Endodermal cell (in vitro differentiated cells): ENCODE data around the gene PDE4D. TPM values are rescaled to one million over a fixed set of nuclear protein-coding genes. Genes with fewer than 3 reads are reported as not detected.

ENCODE experiments used
- DNase-seq: peaks from one replicate; pipeline ENCODE4 v3.0.0-alpha.2; 2017
- H3K27ac ChIP-seq: 2 replicates; pipeline ENCODE4 v1.5.1; 2013; ENCODE audit warnings: mild to moderate bottlenecking, low read depth, low read length, moderate library complexity
- H3K27me3 ChIP-seq: 2 replicates; pipeline ENCODE4 v1.6.1; 2013; ENCODE audit warnings: mild to moderate bottlenecking, low read length, moderate library complexity; ENCODE audit not compliant: insufficient read depth, control insufficient read depth, poor library complexity, severe bottlenecking
- H3K36me3 ChIP-seq: 2 replicates; pipeline ENCODE4 v1.7.0; 2013; ENCODE audit warnings: mild to moderate bottlenecking, low read length, moderate library complexity; ENCODE audit not compliant: control insufficient read depth, insufficient read depth
- H3K4me1 ChIP-seq: one replicate; pipeline ENCODE4 v1.7.0; 2013; ENCODE audit warnings: low read length; ENCODE audit not compliant: control insufficient read depth, insufficient read depth
- H3K4me3 ChIP-seq: 2 replicates; pipeline ENCODE4 v1.5.1; 2013; ENCODE audit warnings: mild to moderate bottlenecking, low read length, moderate library complexity
- H3K9ac ChIP-seq: 2 replicates; pipeline ENCODE4 v1.6.1; 2013; ENCODE audit warnings: mild to moderate bottlenecking, low read length, moderate library complexity; ENCODE audit not compliant: poor library complexity, severe bottlenecking; ENCODE audit errors: extremely low read depth
- H3K9me3 ChIP-seq: 2 replicates; pipeline ENCODE4 v1.6.1; 2013; ENCODE audit warnings: mild to moderate bottlenecking, low read length, moderate library complexity; ENCODE audit not compliant: control insufficient read depth
- H3K27ac Mint-ChIP-seq: 2 replicates; pipeline ENCODE4 v1.8.0; 2020; ENCODE audit warnings: mixed read lengths
- H3K27me3 Mint-ChIP-seq: 2 replicates; pipeline ENCODE4 v1.8.0; 2021; ENCODE audit warnings: mild to moderate bottlenecking, mixed read lengths; ENCODE audit not compliant: insufficient read depth
- H3K36me3 Mint-ChIP-seq: 2 replicates; pipeline ENCODE4 v1.8.0; 2020; ENCODE audit warnings: low read depth, mixed read lengths
- H3K4me1 Mint-ChIP-seq: 2 replicates; pipeline ENCODE4 v1.8.0; 2020; ENCODE audit warnings: mixed read lengths
- H3K4me3 Mint-ChIP-seq: 2 replicates; pipeline ENCODE4 v1.8.0; 2020; ENCODE audit warnings: mild to moderate bottlenecking, moderate library complexity, mixed read lengths
- H3K9me3 Mint-ChIP-seq: 2 replicates; pipeline ENCODE4 v1.8.0; 2020; ENCODE audit warnings: mild to moderate bottlenecking, mixed read lengths
- CTCF ChIP-seq: fragments of 200-600 bp; sonication (generic); conservative IDR thresholded peaks from 2 replicates; pipeline ENCODE4 v1.5.0; 2021; ENCODE audit warnings: antibody characterized with exemption, mild to moderate bottlenecking
- WGBS, 2 experiments: methylation state at CpG; one replicate each; pipeline versions ENCODE4 v1.1.5 to v1.1.7; 2013; ENCODE audit warnings: missing lambda C conversion rate in 2 of 2, mixed read lengths in 1 of 2; ENCODE audit not compliant: insufficient coverage in 1 of 2, insufficient read length in 1 of 2; 5-methylcytosine and 5-hydroxymethylcytosine counted together
- total RNA-seq, 2 donors: library from RNA; stranded (reverse); fragmentation: NEBNext Ultra II Directional in 1 of 2; extraction: Animal tissue kit (Norgen Biotek cat#: 25700) in 1 of 2; gene quantifications; 2 replicates in 1 of 2; 3 replicates in 1 of 2; pipeline ENCODE4 v1.2.1, GENCODE V29; 2021

Gene PDE4D
- total RNA-seq, 2 donors from 2014 or later: 9.2 to 11.4 TPM

GRCh38 chr5:59151162-59151889 lies 742.2 kb downstream of the PDE4D start:
- 87 to 90% methylated on average over 3 of the region's 3 CpGs for WGBS, 2 experiments
- no peak overlapping the region for H3K27ac Mint-ChIP-seq
- H3K27ac ChIP-seq: no peak overlapping the region
- H3K36me3 Mint-ChIP-seq: peaks cover 3% of the 10 kb centered on the region
- no peak overlapping the region for H3K4me3 ChIP-seq
- H3K9ac ChIP-seq: no peak overlapping the region
- H3K27me3 Mint-ChIP-seq: peaks cover 54% of the 10 kb centered on the region
- H3K9me3 Mint-ChIP-seq: peaks cover 14% of the 10 kb centered on the region
- no peak for TF ChIP-seq CTCF
- no peaks in the 10 kb centered on the region for H3K4me1 ChIP-seq
- no peak overlapping the region for H3K4me3 Mint-ChIP-seq
- no peak for DNase-seq
- H3K4me1 Mint-ChIP-seq: peaks cover 26% of the 10 kb centered on the region
- H3K9me3 ChIP-seq: peaks cover 15% of the 10 kb centered on the region
- H3K27me3 ChIP-seq: peaks cover 21% of the 10 kb centered on the region
- H3K36me3 ChIP-seq: no peaks in the 10 kb centered on the region

GRCh38 chr5:59149827-59150226 lies 743.7 kb downstream of the PDE4D start:
- Mint-ChIP-seq H3K9me3 (peaks cover 14% of the 10 kb centered on the region), H3K27ac (no peak overlapping the region), H3K27me3 (peaks cover 64% of the 10 kb centered on the region), H3K4me1 (peaks cover 26% of the 10 kb centered on the region), H3K4me3 (no peak overlapping the region), H3K36me3 (peaks cover 3% of the 10 kb centered on the region)
- Histone ChIP-seq H3K36me3 (no peaks in the 10 kb centered on the region), H3K9ac (no peak overlapping the region), H3K4me1 (no peaks in the 10 kb centered on the region), H3K27ac (no peak overlapping the region), H3K9me3 (peaks cover 15% of the 10 kb centered on the region), H3K4me3 (no peak overlapping the region), H3K27me3 (peaks cover 21% of the 10 kb centered on the region)
- no peak for TF ChIP-seq CTCF
- 92 to 100% methylated on average over 1 of the region's 1 CpG for WGBS, 2 experiments
- no peak for DNase-seq

- peaks cover 64% of the 10 kb centered on the region for H3K27me3 Mint-ChIP-seq
- 91 to 100% methylated on average over 3 to 4 of the region's 4 CpGs for whole genome bisulfite sequencing, 2 experiments
- no peak overlapping the region for H3K4me3 ChIP-seq
- peak overlapping the region; percentile 5 for H3K27ac Mint-ChIP-seq
- H3K36me3 ChIP-seq: no peaks in the 10 kb centered on the region
- peaks cover 3% of the 10 kb centered on the region for H3K36me3 Mint-ChIP-seq
- TF ChIP-seq CTCF: no peak
- no peak overlapping the region for H3K9ac ChIP-seq
- H3K4me1 Mint-ChIP-seq: peaks cover 26% of the 10 kb centered on the region
- H3K4me1 ChIP-seq: no peaks in the 10 kb centered on the region
- H3K9me3 Mint-ChIP-seq: peaks cover 14% of the 10 kb centered on the region
- H3K27ac ChIP-seq: no peak overlapping the region
- no peak overlapping the region for H3K4me3 Mint-ChIP-seq
- H3K27me3 ChIP-seq: peaks cover 21% of the 10 kb centered on the region
- DNase-seq: no peak
- H3K9me3 ChIP-seq: peaks cover 15% of the 10 kb centered on the region
Measured at GRCh38 chr5:59149271-59149670, 744.3 kb downstream of the PDE4D start.
